ENCODE data around the gene SHC1. TPM values are rescaled to one million over a fixed set of nuclear protein-coding genes. Genes with fewer than 3 reads are reported as not detected.
A peak's percentile ranks its signal among the peaks of the same experiment; 100 is the strongest.

Gene SHC1
- polyA plus RNA-seq, 1 experiment: 371 TPM

- ChIA-PET POLR2A (interaction anchor here (5.5 kb wide), 1 partner anchor 14 kb away, joined by 21 read pairs; the partner anchor contains the start of gene SHC1), CTCF (interaction anchor here (1.0 to 3.8 kb wide), 10 partner anchors 11 to 397 kb away, joined by 3 to 28 read pairs (median 5); partner anchors contain the start of genes ADAM15, LENEP and SHC1)
- Histone ChIP-seq H3K27me3 (ENCODE audit: control insufficient read depth, insufficient read depth, low read length) (no peaks in the 10 kb centered on the region), H3K9me3 (ENCODE audit: control insufficient read depth, insufficient read depth, low read length) (no peaks in the 10 kb centered on the region; the same call in 1 of the 2 replicates), H3K27ac (ENCODE audit: low read depth, low read length) (peak overlapping the region; percentile 31), H3K4me3 (ENCODE audit: low read depth, low read length) (peak overlapping the region; percentile 84)
- DNase-seq (ENCODE audit: low read depth, low spot score): no peak
- no peak for TF ChIP-seq CTCF (IDR thresholded peaks at IDR 0.05; ENCODE audit: low read depth, low read length)
These were observed 14.0 kb downstream of the SHC1 start for GRCh38 chr1:154956544-154956941.

- peak; percentile 52 for TF ChIP-seq CTCF (IDR thresholded peaks at IDR 0.05; ENCODE audit: low read depth, low read length)
- no peak for DNase-seq (ENCODE audit: low read depth, low spot score)
- H3K27me3 ChIP-seq (ENCODE audit: control insufficient read depth, insufficient read depth, low read length): no peaks in the 10 kb centered on the region
- CTCF ChIA-PET: interaction anchor here (0.7 to 3.8 kb wide), 18 partner anchors 11 to 396 kb away, joined by 3 to 28 read pairs (median 4); partner anchors contain the start of genes ADAM15, LENEP, PMVK and SHC1
- H3K27ac ChIP-seq (ENCODE audit: low read depth, low read length): peak within 1 kb of the TSS; percentile 88
- H3K4me3 ChIP-seq (ENCODE audit: low read depth, low read length): peak within 1 kb of the TSS; percentile 84
- H3K9me3 ChIP-seq (ENCODE audit: control insufficient read depth, insufficient read depth, low read length): no peaks in the 10 kb centered on the region
- POLR2A ChIA-PET: interaction anchor here (0.5 to 5.5 kb wide), 9 partner anchors 15 to 1757 kb away, joined by 3 to 21 read pairs (median 5); partner anchors contain the start of genes KRTCAP2, PMVK and SHC1
These were observed 14.6 kb downstream of the SHC1 start, which contains the start of gene PBXIP1 for GRCh38 chr1:154955718-154956543. PBXIP1 (minus strand) TSS chr1:154956099; CDS start chr1:154953721, 2,378 bp downstream.

GRCh38 chr1:154955039-154955717 lies 15.4 kb downstream of the SHC1 start:
- Histone ChIP-seq H3K9me3 (ENCODE audit: control insufficient read depth, insufficient read depth, low read length) (no peaks in the 10 kb centered on the region), H3K27ac (ENCODE audit: low read depth, low read length) (peak overlapping the region; percentile 88)

GRCh38 chr1:154954541-154954940 lies 16.0 kb downstream of the SHC1 start:
- no peak for TF ChIP-seq CTCF (IDR thresholded peaks at IDR 0.05; ENCODE audit: low read depth, low read length)
- ChIA-PET POLR2A (interaction anchor here (1.6 to 5.5 kb wide), 2 partner anchors 16 to 18 kb away, joined by 8 to 21 read pairs; partner anchors contain the start of genes PMVK and SHC1), CTCF (interaction anchor here (0.8 to 3.8 kb wide), 11 partner anchors 9 to 395 kb away, joined by 3 to 28 read pairs (median 6); partner anchors contain the start of genes LENEP, PMVK and SHC1)
- no peaks in the 10 kb centered on the region for H3K27me3 ChIP-seq (ENCODE audit: control insufficient read depth, insufficient read depth, low read length)
- H3K9me3 ChIP-seq (ENCODE audit: control insufficient read depth, insufficient read depth, low read length): no peaks in the 10 kb centered on the region
- no peak for DNase-seq (ENCODE audit: low read depth, low spot score)
- H3K27ac ChIP-seq (ENCODE audit: low read depth, low read length): no peak overlapping the region
- peak overlapping the region; percentile 84 for H3K4me3 ChIP-seq (ENCODE audit: low read depth, low read length)

More at GRCh38 chr1:154955039-154955717, 15.4 kb downstream of the SHC1 start:
- no peak for DNase-seq (ENCODE audit: low read depth, low spot score)
- peak overlapping the region; percentile 84 for H3K4me3 ChIP-seq (ENCODE audit: low read depth, low read length)
- TF ChIP-seq CTCF (IDR thresholded peaks at IDR 0.05; ENCODE audit: low read depth, low read length): no peak
- CTCF ChIA-PET: interaction anchor here (0.7 to 3.8 kb wide), 21 partner anchors 9 to 396 kb away, joined by 3 to 28 read pairs (median 4); partner anchors contain the start of genes ADAM15, LENEP, PMVK and SHC1
- POLR2A ChIA-PET: interaction anchor here (0.5 to 5.5 kb wide), 9 partner anchors 16 to 1758 kb away, joined by 3 to 21 read pairs (median 5); partner anchors contain the start of genes KRTCAP2, PMVK and SHC1
- no peaks in the 10 kb centered on the region for H3K27me3 ChIP-seq (ENCODE audit: control insufficient read depth, insufficient read depth, low read length)
